Mesodermal cell (in vitro differentiated cells): Measurements from ENCODE around the gene ADIPOQ.
"Not testable (repeated sequence)": the region's sequence is repeated elsewhere in the genome, so short reads cannot be mapped to it uniquely, and the experiment has no call there.

Experiments
- H3K27ac ChIP-seq: 2 replicates; pipeline ENCODE4 v1.7.0; 2013; ENCODE audit warnings: mild to moderate bottlenecking, low read depth, low read length, moderate library complexity; ENCODE audit not compliant: severe bottlenecking
- H3K36me3 ChIP-seq: 2 replicates; pipeline ENCODE4 v1.7.1; 2013; ENCODE audit warnings: mild to moderate bottlenecking, low read length, moderate library complexity; ENCODE audit not compliant: control insufficient read depth, insufficient read depth
- H3K4me1 ChIP-seq: one replicate; pipeline ENCODE4 v1.7.1; 2013; ENCODE audit warnings: mild to moderate bottlenecking, low read length; ENCODE audit not compliant: insufficient read depth, control insufficient read depth, poor library complexity, severe bottlenecking
- H3K4me3 ChIP-seq: 2 replicates; pipeline ENCODE4 v1.7.0; 2013; ENCODE audit warnings: low read length, control low read depth, mild to moderate bottlenecking; ENCODE audit not compliant: insufficient read depth, poor library complexity, severe bottlenecking; ENCODE audit errors: extremely low read depth
- H3K9me3 ChIP-seq: 2 replicates; pipeline ENCODE4 v1.7.1; 2013; ENCODE audit warnings: mild to moderate bottlenecking, low read length, moderate library complexity; ENCODE audit not compliant: control insufficient read depth
- WGBS, 2 experiments: methylation state at CpG; one replicate each; pipeline ENCODE4 v1.1.5; 2013; ENCODE audit warnings: missing lambda C conversion rate in 2 of 2; ENCODE audit not compliant: insufficient coverage in 2 of 2; 5-methylcytosine and 5-hydroxymethylcytosine counted together

The ADIPOQ gene

GRCh38 chr3:186902713-186903112 is 60.2 kb downstream of the ADIPOQ start:
- Histone ChIP-seq H3K36me3 (no peaks in the 10 kb centered on the region), H3K4me1 (peaks cover 14% of the 10 kb centered on the region), H3K4me3 (no peak overlapping the region), H3K27ac (no peak overlapping the region), H3K9me3 (no peaks in the 10 kb centered on the region)
- WGBS, 2 experiments: 90 to 100% methylated on average over 1 to 2 of the region's 2 CpGs

DNA sequence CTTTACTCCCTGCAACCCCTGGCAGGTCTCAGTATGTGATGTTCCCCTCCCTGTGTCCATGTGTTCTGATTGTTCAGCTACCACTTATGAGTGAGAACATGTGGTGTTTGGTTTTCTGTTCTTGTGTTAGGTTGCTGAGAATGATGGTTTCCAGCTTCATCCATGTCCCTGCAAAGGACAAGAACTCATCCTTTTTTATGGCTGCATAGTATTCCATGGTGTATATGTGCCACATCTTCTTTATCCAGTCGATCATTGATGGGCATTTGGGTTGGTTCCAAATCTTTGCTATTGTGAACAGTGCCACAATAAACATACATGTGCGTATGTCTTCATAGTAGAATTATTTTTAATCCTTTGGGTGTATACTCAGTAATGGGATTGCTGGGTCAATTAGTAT is 61.2 kb downstream of the ADIPOQ start:
- not testable (repeated sequence) for H3K36me3 ChIP-seq, H3K9me3 ChIP-seq, H3K4me3 ChIP-seq, H3K27ac ChIP-seq
- H3K4me1 ChIP-seq: peaks cover 12% of the 10 kb centered on the region
- no CpG with 5 or more reads among the region's 2 CpGs for WGBS, 2 experiments

- H3K36me3 ChIP-seq, H3K9me3 ChIP-seq, H3K4me3 ChIP-seq, H3K4me1 ChIP-seq, H3K27ac ChIP-seq: not testable (repeated sequence)
- WGBS, 2 experiments: 100% methylated on average over 2 of the region's 3 CpGs; no CpG with 5 or more reads in 1 of the 2 experiments
These were observed 64.6 kb downstream of the ADIPOQ start for GRCh38 chr3:186907075-186907474.
